Smooth muscle cell (in vitro differentiated cells): ENCODE measurements around the gene ADIPOQ. TPM values are rescaled to one million over a fixed set of nuclear protein-coding genes. Genes with fewer than 3 reads are reported as not detected.
"Not testable (repeated sequence)": the region's sequence is repeated elsewhere in the genome, so short reads cannot be mapped to it uniquely, and the experiment has no call there.

ENCODE experiments used
- DNase-seq: peaks from one replicate; lab custom pipeline; 2025; ENCODE audit not compliant: unreplicated experiment; lab: John Stamatoyannopoulos, UW
- H2AFZ ChIP-seq: fragments of 200-600 bp; sonication (generic); 2 replicates; pipeline ENCODE4 v1.6.0; 2016; ENCODE audit warnings: antibody characterized with exemption, low read depth, mild to moderate bottlenecking
- H3F3A ChIP-seq: fragments of 200-600 bp; sonication (generic); 2 replicates; pipeline ENCODE4 v1.6.0; 2017; ENCODE audit warnings: antibody characterized with exemption, low read depth
- H3K27ac ChIP-seq: fragments of 200-600 bp; sonication (generic); 2 replicates; pipeline ENCODE4 v1.5.1; 2016; ENCODE audit warnings: low read depth, mild to moderate bottlenecking
- H3K27me3 ChIP-seq: fragments of 200-600 bp; sonication (generic); 2 replicates; pipeline ENCODE4 v1.6.1; 2016; ENCODE audit warnings: low read depth, mild to moderate bottlenecking
- H3K36me3 ChIP-seq: fragments of 200-600 bp; sonication (generic); 2 replicates; pipeline ENCODE4 v1.5.1; 2016; ENCODE audit warnings: low read depth
- H3K4me1 ChIP-seq: fragments of 200-600 bp; sonication (generic); 2 replicates; pipeline ENCODE4 v1.5.1; 2016; ENCODE audit warnings: low read depth
- H3K4me2 ChIP-seq: fragments of 200-600 bp; sonication (generic); 2 replicates; pipeline ENCODE4 v1.6.0; 2016; ENCODE audit warnings: mild to moderate bottlenecking
- H3K4me3 ChIP-seq: fragments of 200-600 bp; sonication (generic); 2 replicates; pipeline ENCODE4 v1.5.1; 2016; ENCODE audit warnings: mild to moderate bottlenecking
- H3K79me2 ChIP-seq: fragments of 200-600 bp; sonication (generic); 2 replicates; pipeline ENCODE4 v1.6.0; 2016; ENCODE audit warnings: low read depth, mild to moderate bottlenecking
- H3K9ac ChIP-seq: fragments of 200-600 bp; sonication (generic); 2 replicates; pipeline ENCODE4 v1.6.0; 2016; ENCODE audit warnings: low read depth
- H3K9me3 ChIP-seq: fragments of 200-600 bp; sonication (generic); replicated peaks from 2 replicates; pipeline ENCODE4 v1.5.1; 2016; ENCODE audit warnings: low read depth
- H4K20me1 ChIP-seq: fragments of 200-600 bp; sonication (generic); 2 replicates; pipeline ENCODE4 v1.6.0; 2016; ENCODE audit warnings: low read depth
- CTCF ChIP-seq: fragments of 200-600 bp; sonication (generic); IDR thresholded peaks from 2 replicates; pipeline ENCODE4 v1.5.1; 2017; ENCODE audit warnings: borderline replicate concordance, mild to moderate bottlenecking, antibody characterized with exemption; ENCODE audit not compliant: insufficient read depth, poor library complexity, severe bottlenecking
- whole genome bisulfite sequencing: methylation state at CpG from one replicate; pipeline ENCODE4 v1.1.7; 2016; ENCODE audit warnings: low lambda C conversion rate; 5-methylcytosine and 5-hydroxymethylcytosine counted together
- polyA plus RNA-seq: library from polyadenylated mRNA; unstranded; fragments of >200 nt; fragmentation: Nextera tagmentation; extraction: Ambion mirVana; gene quantifications from 2 replicates; pipeline ENCODE4 v1.2.1, GENCODE V29; 2016
- total RNA-seq: library from RNA; depleted of rRNA; stranded (reverse); fragments of >200 nt; gene quantifications from 2 replicates; pipeline ENCODE4 v1.2.3, GENCODE V29; 2014

The ADIPOQ gene
- total and polyA plus RNA-seq, 2 experiments from 2014 or later = not detected

- 96% methylated on average over 3 of the region's 3 CpGs for WGBS
- Histone ChIP-seq H3K27me3 (no peaks in the 10 kb centered on the region), H3K36me3 (peaks cover 15% of the 10 kb centered on the region), H3F3A (no peaks in the 10 kb centered on the region), H3K9ac (no peak overlapping the region), H3K4me2 (no peak overlapping the region), H4K20me1 (no peaks in the 10 kb centered on the region), H3K4me1 (peaks cover 21% of the 10 kb centered on the region), H3K4me3 (no peak overlapping the region), H3K9me3 (no peaks in the 10 kb centered on the region), H2AFZ (no peak overlapping the region), H3K79me2 (peaks cover 21% of the 10 kb centered on the region), H3K27ac (no peak overlapping the region)
- no peak for DNase-seq
- no peak for TF ChIP-seq CTCF
Measured at GRCh38 chr3:186802701-186803100, 39.8 kb upstream of the ADIPOQ start.

- H4K20me1 ChIP-seq, H3F3A ChIP-seq, H3K4me3 ChIP-seq, H3K9me3 ChIP-seq, H3K27ac ChIP-seq, H3K9ac ChIP-seq, DNase-seq, H2AFZ ChIP-seq, H3K27me3 ChIP-seq, H3K4me2 ChIP-seq: not testable (repeated sequence)
- Histone ChIP-seq H3K4me1 (peaks cover 21% of the 10 kb centered on the region), H3K36me3 (peaks cover 15% of the 10 kb centered on the region), H3K79me2 (peaks cover 21% of the 10 kb centered on the region)
- 94% methylated on average over 4 of the region's 4 CpGs for WGBS
Measured at GRCh38 chr3:186803447-186803846, 39.1 kb upstream of the ADIPOQ start.

- Histone ChIP-seq H3K27me3 (no peaks in the 10 kb centered on the region), H2AFZ (peak within 1 kb of the TSS; percentile 96), H3K4me1 (peaks cover 21% of the 10 kb centered on the region), H3K27ac (peak within 1 kb of the TSS; percentile 37), H4K20me1 (no peaks in the 10 kb centered on the region), H3F3A (no peaks in the 10 kb centered on the region), H3K36me3 (peaks cover 10% of the 10 kb centered on the region), H3K9me3 (no peaks in the 10 kb centered on the region), H3K4me3 (peak within 1 kb of the TSS; percentile 72), H3K4me2 (peak within 1 kb of the TSS; percentile 94), H3K79me2 (peaks cover 16% of the 10 kb centered on the region), H3K9ac (peak within 1 kb of the TSS; percentile 51)
- peak; percentile 20 for DNase-seq
- WGBS = 2% methylated on average over 67 of the region's 70 CpGs
- no peak for TF ChIP-seq CTCF
Measured at GRCh38 chr3:186806089-186807055, 36.1 kb upstream of the ADIPOQ start, which contains the start of gene RFC4. RFC4 (minus strand) TSS chr3:186806482; CDS start chr3:186804713, 1,769 bp downstream.

GRCh38 chr3:186807231-186807630 lies 35.3 kb upstream of the ADIPOQ start:
- peak overlapping the region; percentile 94 for H3K4me2 ChIP-seq
- no peaks in the 10 kb centered on the region for H3K27me3 ChIP-seq
- peak overlapping the region; percentile 72 for H3K4me3 ChIP-seq
- H3K27ac ChIP-seq = no peak overlapping the region
- no peaks in the 10 kb centered on the region for H4K20me1 ChIP-seq
- TF ChIP-seq CTCF = no peak
- no peak overlapping the region for H2AFZ ChIP-seq
- no peak for DNase-seq
- no peak overlapping the region for H3K9ac ChIP-seq
- peaks cover 21% of the 10 kb centered on the region for H3K4me1 ChIP-seq
- H3K36me3 ChIP-seq = peaks cover 10% of the 10 kb centered on the region
- H3K9me3 ChIP-seq = no peaks in the 10 kb centered on the region
- WGBS = 73% methylated on average over 5 of the region's 5 CpGs
- peaks cover 16% of the 10 kb centered on the region for H3K79me2 ChIP-seq
- H3F3A ChIP-seq = no peaks in the 10 kb centered on the region
